NB4 (cell line): ENCODE results near the gene TNNI3K.

Source experiments
- DNase-seq: peaks from one replicate; pipeline ENCODE4 v3.0.0; 2010; ENCODE audit warnings: low read depth
- H3K4me3 ChIP-seq: one replicate; pipeline ENCODE4 v1.5.1; 2011; ENCODE audit warnings: mild to moderate bottlenecking, low read depth, low read length, moderate library complexity
- MYC ChIP-seq: IDR thresholded peaks from 2 replicates; pipeline ENCODE4 v1.6.1; 2011; ENCODE audit warnings: low read depth, low read length
- POLR2A ChIP-seq: IDR thresholded peaks from 2 replicates; pipeline ENCODE4 v1.6.1; 2011; ENCODE audit warnings: mild to moderate bottlenecking; ENCODE audit not compliant: insufficient read length; ENCODE audit errors: extremely low read depth
- TF ChIP-seq, protein P1 (sequence below): IDR thresholded peaks from one replicate; pipeline ENCODE4 v1.5.1; 2012; ENCODE audit warnings: low read depth, low read length
- TF ChIP-seq, protein P2 (sequence below): IDR thresholded peaks from 2 replicates; pipeline ENCODE4 v1.6.1; 2011; ENCODE audit warnings: low read depth, low read length

The TNNI3K gene

DNA sequence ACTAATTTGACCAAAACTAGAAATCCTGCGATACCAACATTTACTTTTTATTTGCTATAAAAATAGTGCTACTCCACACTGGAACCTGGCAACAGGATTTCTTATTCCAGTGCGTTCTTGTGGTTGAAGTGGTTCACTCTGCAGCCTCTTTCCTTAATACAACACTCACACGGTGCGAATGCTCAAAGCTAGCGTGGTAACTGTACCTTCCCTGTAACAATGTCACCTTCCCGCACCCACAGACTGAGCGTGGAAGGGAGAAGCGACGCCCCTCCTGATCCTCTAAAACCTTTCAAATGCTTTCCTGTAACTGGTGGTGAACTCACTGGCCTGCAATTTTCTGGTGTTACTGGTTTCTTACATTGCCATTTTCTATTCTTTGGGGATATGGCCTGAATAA lies 145.1 kb downstream of the TNNI3K start:
- DNase-seq, result no peak
- no peak overlapping the region for H3K4me3 ChIP-seq
- TF ChIP-seq, protein P1, sequence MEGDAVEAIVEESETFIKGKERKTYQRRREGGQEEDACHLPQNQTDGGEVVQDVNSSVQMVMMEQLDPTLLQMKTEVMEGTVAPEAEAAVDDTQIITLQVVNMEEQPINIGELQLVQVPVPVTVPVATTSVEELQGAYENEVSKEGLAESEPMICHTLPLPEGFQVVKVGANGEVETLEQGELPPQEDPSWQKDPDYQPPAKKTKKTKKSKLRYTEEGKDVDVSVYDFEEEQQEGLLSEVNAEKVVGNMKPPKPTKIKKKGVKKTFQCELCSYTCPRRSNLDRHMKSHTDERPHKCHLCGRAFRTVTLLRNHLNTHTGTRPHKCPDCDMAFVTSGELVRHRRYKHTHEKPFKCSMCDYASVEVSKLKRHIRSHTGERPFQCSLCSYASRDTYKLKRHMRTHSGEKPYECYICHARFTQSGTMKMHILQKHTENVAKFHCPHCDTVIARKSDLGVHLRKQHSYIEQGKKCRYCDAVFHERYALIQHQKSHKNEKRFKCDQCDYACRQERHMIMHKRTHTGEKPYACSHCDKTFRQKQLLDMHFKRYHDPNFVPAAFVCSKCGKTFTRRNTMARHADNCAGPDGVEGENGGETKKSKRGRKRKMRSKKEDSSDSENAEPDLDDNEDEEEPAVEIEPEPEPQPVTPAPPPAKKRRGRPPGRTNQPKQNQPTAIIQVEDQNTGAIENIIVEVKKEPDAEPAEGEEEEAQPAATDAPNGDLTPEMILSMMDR, result no peak
- TF ChIP-seq, protein P2, sequence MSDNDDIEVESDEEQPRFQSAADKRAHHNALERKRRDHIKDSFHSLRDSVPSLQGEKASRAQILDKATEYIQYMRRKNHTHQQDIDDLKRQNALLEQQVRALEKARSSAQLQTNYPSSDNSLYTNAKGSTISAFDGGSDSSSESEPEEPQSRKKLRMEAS, result no peak
- TF ChIP-seq MYC, result no peak
- no peak for TF ChIP-seq POLR2A

GRCh38 chr1:74388855-74389254 lies 153.7 kb downstream of the TNNI3K start:
- DNase-seq, result no peak
- TF ChIP-seq MYC, result no peak
- H3K4me3 ChIP-seq, result no peak overlapping the region

DNA sequence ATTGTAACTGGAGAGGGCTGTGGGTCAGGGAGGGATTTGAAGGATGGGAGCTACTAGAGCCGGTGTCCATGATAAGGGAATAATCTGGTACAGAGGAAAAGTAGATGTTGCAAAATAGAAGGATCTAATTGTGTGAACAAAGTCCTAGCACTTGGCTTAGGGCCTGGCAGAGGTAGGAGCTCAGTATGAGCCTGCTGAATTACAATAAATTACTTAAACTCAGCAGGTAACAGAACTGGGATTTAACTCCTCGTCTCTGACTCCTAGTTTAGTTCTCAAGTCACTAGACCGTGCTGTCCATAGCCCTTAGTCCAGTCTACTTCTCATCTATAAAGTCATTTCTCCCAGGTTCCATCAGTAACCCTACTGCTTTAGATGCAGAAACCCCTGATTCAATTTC lies 157.0 kb downstream of the TNNI3K start:
- no peak for TF ChIP-seq MYC
- TF ChIP-seq, protein P1, result no peak
- no peak for TF ChIP-seq POLR2A
- TF ChIP-seq, protein P2, result no peak
- DNase-seq, result no peak
- no peak overlapping the region for H3K4me3 ChIP-seq

DNA sequence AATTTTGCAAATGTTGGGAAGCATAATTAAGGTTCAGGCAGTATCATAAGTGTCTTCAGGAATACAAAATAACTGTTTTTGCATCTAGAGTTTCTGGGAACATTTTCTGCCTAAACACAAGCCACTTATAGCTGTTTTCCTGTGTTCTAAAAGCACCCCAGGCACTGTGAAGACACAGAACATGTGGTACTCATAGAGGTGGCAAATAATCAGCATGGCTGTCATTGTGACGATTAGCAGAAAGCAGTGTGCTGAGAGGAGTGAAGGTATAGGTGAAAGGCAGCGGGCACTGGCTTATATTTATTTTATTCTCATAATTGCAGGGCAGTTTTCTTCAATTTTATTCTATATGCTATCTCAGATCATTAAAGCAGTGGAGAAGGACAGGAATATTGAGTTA lies 157.7 kb downstream of the TNNI3K start:
- H3K4me3 ChIP-seq, result no peak overlapping the region
- no peak for DNase-seq
- TF ChIP-seq POLR2A, result no peak
- TF ChIP-seq, protein P1, result no peak
- TF ChIP-seq MYC, result no peak
- TF ChIP-seq, protein P2, result no peak

GRCh38 chr1:74395571-74395970 lies 160.4 kb downstream of the TNNI3K start:
- no peak for TF ChIP-seq POLR2A
- TF ChIP-seq, protein P1, result no peak
- TF ChIP-seq, protein P2, result no peak
- TF ChIP-seq MYC, result no peak
- no peak for DNase-seq
- no peak overlapping the region for H3K4me3 ChIP-seq

GRCh38 chr1:74396462-74396861 lies 161.3 kb downstream of the TNNI3K start:
- no peak overlapping the region for H3K4me3 ChIP-seq
- DNase-seq, result no peak
- TF ChIP-seq, protein P1, result no peak
- TF ChIP-seq MYC, result no peak
- TF ChIP-seq, protein P2, result no peak
- no peak for TF ChIP-seq POLR2A
